Erythroblast (primary cell): Measurements from ENCODE around the gene IRX2.

Experiments used
- GATA1 ChIP-seq: IDR thresholded peaks from 2 replicates; pipeline ENCODE4 v1.6.1; 2011; ENCODE audit warnings: low read depth, mild to moderate bottlenecking, control low read depth, low read length, moderate library complexity
- POLR2A ChIP-seq: IDR thresholded peaks from 2 replicates; pipeline ENCODE4 v1.6.1; 2011; ENCODE audit warnings: mild to moderate bottlenecking, low read length

DNA sequence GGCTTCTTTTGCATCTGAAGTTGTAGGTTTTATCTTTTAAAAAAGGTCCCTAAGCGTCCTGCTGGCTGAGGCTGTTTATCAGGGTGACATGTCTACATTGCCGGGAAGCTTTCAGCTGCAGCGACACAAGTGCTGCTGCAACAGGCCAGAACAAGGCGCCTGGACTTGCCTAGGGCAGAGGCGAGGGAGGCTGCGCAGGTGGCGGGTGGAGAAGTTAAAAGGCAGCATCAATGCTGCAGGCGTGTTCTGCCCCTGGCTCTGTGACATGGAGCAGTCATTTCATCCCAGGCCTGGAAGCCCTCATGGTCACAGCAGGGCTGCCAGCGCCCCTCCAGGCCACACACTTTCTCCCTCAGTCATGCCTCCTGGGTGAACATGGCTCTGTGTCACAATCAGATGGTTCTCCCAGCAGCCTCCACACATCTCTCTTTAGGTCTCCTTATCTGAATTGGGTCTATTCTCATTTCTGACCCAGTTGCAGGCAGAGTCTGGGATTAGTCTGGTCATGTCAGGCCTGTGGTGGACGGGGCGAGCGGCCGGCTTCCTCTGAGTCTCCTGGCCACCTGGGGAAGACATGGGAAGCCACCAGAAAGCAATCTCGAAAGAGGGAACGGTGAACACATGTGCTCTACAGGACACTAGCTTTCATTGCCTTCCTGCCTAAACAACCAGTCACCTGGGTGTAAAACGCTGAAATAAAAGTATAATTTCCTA is 41.3 kb downstream of the IRX2 start:
- no peak for TF ChIP-seq POLR2A
- no peak for TF ChIP-seq GATA1
